Astrocyte (in vitro differentiated cells and primary cell): ENCODE measurements around the gene CORO6. TPM values are rescaled to one million over a fixed set of nuclear protein-coding genes. Genes with fewer than 3 reads are reported as not detected.

Experiments used
- DNase-seq: peaks from one replicate; pipeline ENCODE4 v3.0.0-alpha.2; 2010; ENCODE audit warnings: low read depth
- FAIRE-seq: peaks from 2 replicates; lab custom pipeline; 2011; peaks lifted over from hg19 to GRCh38; lab: Jason Lieb, UNC
- H2AFZ ChIP-seq: 2 replicates; pipeline ENCODE4 v1.6.0; 2012; ENCODE audit warnings: low read depth, low read length, inconsistent platforms
- H3K27ac ChIP-seq: 2 replicates; pipeline ENCODE4 v1.5.1; 2011; ENCODE audit warnings: low read depth, low read length, inconsistent platforms
- H3K27me3 ChIP-seq: 2 replicates; pipeline ENCODE4 v1.6.0; 2011; ENCODE audit warnings: low read length, inconsistent platforms; ENCODE audit not compliant: insufficient read depth
- H3K36me3 ChIP-seq: 2 replicates; pipeline ENCODE4 v1.5.1; 2011; ENCODE audit warnings: low read length, inconsistent platforms; ENCODE audit not compliant: insufficient read depth
- H3K4me1 ChIP-seq: 2 replicates; pipeline ENCODE4 v1.5.1; 2011; ENCODE audit warnings: low read length, inconsistent platforms; ENCODE audit not compliant: insufficient read depth
- H3K4me2 ChIP-seq: 2 replicates; pipeline ENCODE4 v1.6.0; 2012; ENCODE audit warnings: low read length, inconsistent platforms
- H3K4me3 ChIP-seq: 2 replicates; pipeline ENCODE4 v1.5.1; 2011; ENCODE audit warnings: low read depth, mild to moderate bottlenecking, low read length, inconsistent platforms; ENCODE audit not compliant: insufficient read depth
- H3K79me2 ChIP-seq: 2 replicates; pipeline ENCODE4 v1.6.0; 2012; ENCODE audit warnings: mild to moderate bottlenecking, low read length, inconsistent platforms; ENCODE audit not compliant: insufficient read depth
- H3K9ac ChIP-seq: 2 replicates; pipeline ENCODE4 v1.6.0; 2012; ENCODE audit warnings: mild to moderate bottlenecking, low read length, inconsistent platforms
- H3K9me3 ChIP-seq: 2 replicates; pipeline ENCODE4 v1.5.1; 2012; ENCODE audit warnings: low read depth, mild to moderate bottlenecking, low read length, inconsistent platforms; ENCODE audit not compliant: insufficient read depth
- H4K20me1 ChIP-seq: 2 replicates; pipeline ENCODE4 v1.6.0; 2012; ENCODE audit warnings: low read length, inconsistent platforms; ENCODE audit not compliant: insufficient read depth
- H3K27ac Mint-ChIP-seq: one replicate; pipeline ENCODE4 v1.8.0; 2021; ENCODE audit warnings: mild to moderate bottlenecking, mixed read lengths; ENCODE audit not compliant: unreplicated experiment
- H3K27me3 Mint-ChIP-seq: one replicate; pipeline ENCODE4 v1.8.0; 2021; ENCODE audit warnings: low read depth, mixed read lengths; ENCODE audit not compliant: unreplicated experiment
- H3K36me3 Mint-ChIP-seq: one replicate; pipeline ENCODE4 v1.8.0; 2021; ENCODE audit warnings: low read depth, mixed read lengths; ENCODE audit not compliant: unreplicated experiment
- H3K4me1 Mint-ChIP-seq: one replicate; pipeline ENCODE4 v1.8.0; 2021; ENCODE audit warnings: low read depth, mixed read lengths; ENCODE audit not compliant: unreplicated experiment
- H3K4me3 Mint-ChIP-seq: one replicate; pipeline ENCODE4 v1.8.0; 2021; ENCODE audit warnings: mild to moderate bottlenecking, moderate library complexity, mixed read lengths; ENCODE audit not compliant: unreplicated experiment
- H3K9me3 Mint-ChIP-seq: one replicate; pipeline ENCODE4 v1.8.0; 2021; ENCODE audit warnings: mild to moderate bottlenecking, mixed read lengths; ENCODE audit not compliant: unreplicated experiment
- EZH2 ChIP-seq: IDR thresholded peaks from 2 replicates; pipeline ENCODE4 v1.6.1; 2012; ENCODE audit warnings: mild to moderate bottlenecking, low read length, inconsistent platforms; ENCODE audit not compliant: insufficient read depth
- total RNA-seq: library from RNA; stranded (reverse); gene quantifications from 2 replicates; pipeline ENCODE4 v1.2.1, GENCODE V29; 2021
- TF ChIP-seq, protein P1 (sequence below): IDR thresholded peaks from 2 replicates; pipeline ENCODE4 v1.5.1; 2011; ENCODE audit warnings: low read depth, mild to moderate bottlenecking, inconsistent platforms, low read length, moderate library complexity; ENCODE audit not compliant: insufficient read depth

CORO6 gene
- total RNA-seq, 1 donor from 2014 or later: 8.9 TPM

- Mint-ChIP-seq H3K27ac (peak within 1 kb of the TSS; percentile 81), H3K4me1 (peaks cover 13% of the 10 kb centered on the region), H3K9me3 (no peaks in the 10 kb centered on the region), H3K27me3 (no peaks in the 10 kb centered on the region), H3K4me3 (peak within 1 kb of the TSS; percentile 93), H3K36me3 (no peaks in the 10 kb centered on the region)
- Histone ChIP-seq H4K20me1 (peaks cover 51% of the 10 kb centered on the region), H3K4me1 (peaks cover 66% of the 10 kb centered on the region), H3K9me3 (no peaks in the 10 kb centered on the region), H3K27ac (peak within 1 kb of the TSS; percentile 60), H3K79me2 (peaks cover 43% of the 10 kb centered on the region), H3K4me2 (peak within 1 kb of the TSS; percentile 91), H2AFZ (peak within 1 kb of the TSS; percentile 84), H3K4me3 (peak within 1 kb of the TSS; percentile 81), H3K9ac (peak within 1 kb of the TSS; percentile 79), H3K27me3 (no peaks in the 10 kb centered on the region), H3K36me3 (no peaks in the 10 kb centered on the region)
- TF ChIP-seq, protein P1, sequence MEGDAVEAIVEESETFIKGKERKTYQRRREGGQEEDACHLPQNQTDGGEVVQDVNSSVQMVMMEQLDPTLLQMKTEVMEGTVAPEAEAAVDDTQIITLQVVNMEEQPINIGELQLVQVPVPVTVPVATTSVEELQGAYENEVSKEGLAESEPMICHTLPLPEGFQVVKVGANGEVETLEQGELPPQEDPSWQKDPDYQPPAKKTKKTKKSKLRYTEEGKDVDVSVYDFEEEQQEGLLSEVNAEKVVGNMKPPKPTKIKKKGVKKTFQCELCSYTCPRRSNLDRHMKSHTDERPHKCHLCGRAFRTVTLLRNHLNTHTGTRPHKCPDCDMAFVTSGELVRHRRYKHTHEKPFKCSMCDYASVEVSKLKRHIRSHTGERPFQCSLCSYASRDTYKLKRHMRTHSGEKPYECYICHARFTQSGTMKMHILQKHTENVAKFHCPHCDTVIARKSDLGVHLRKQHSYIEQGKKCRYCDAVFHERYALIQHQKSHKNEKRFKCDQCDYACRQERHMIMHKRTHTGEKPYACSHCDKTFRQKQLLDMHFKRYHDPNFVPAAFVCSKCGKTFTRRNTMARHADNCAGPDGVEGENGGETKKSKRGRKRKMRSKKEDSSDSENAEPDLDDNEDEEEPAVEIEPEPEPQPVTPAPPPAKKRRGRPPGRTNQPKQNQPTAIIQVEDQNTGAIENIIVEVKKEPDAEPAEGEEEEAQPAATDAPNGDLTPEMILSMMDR: no peak
- no peak for TF ChIP-seq EZH2
- DNase-seq (peak; percentile 57), FAIRE-seq (no peak)
These were observed 32.9 kb downstream of the CORO6 start, which contains the start of gene GIT1 for GRCh38 chr17:29589524-29590410. TSS of gene GIT1 (minus strand) at chr17:29589648. CDS start at chr17:29589378, 270 bp downstream.

DNA sequence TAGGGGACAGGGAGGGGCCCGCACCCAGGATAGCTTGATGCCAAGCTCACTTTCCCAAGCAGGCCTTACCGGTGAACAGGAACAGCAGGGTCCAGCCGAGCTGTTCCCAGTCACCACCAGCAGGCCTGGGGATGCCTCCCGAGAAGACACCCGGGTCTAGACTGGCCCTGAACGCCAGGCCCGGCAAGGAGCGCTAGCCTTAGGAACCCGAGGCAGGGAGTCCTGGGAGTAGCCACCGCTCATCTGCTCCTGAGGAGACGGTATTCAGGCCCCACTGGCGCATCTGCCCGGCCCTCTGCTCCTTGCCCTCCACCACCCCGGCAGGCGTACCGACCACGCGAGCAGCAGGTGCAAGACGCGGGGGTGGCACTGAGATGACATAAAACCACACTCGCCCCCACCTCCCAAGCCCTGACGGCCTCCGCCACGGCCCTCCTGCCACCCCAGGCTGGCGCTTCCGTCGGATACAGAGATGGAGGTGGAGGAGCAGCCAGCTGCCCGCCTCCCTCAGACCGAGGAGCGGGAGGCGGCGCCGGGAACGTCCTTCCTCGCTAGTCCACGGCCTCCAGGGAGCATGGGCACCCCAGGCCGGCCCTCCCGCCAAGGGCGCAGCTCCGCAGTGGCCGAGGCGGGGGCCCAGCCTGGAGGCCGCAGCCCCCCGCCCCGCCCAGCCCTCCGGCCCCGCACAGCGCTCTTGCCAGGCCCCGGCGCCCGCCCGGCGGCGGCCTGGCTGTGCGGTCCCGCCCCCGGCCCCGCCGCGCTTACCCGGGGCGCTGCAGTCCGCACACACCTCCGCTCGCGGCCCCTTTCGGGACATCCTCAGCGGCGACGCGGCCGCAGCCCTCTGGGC is 33.9 kb downstream of the CORO6 start:
- Mint-ChIP-seq H3K4me1 (peaks cover 21% of the 10 kb centered on the region), H3K4me3 (peak overlapping the region; percentile 93), H3K9me3 (no peaks in the 10 kb centered on the region), H3K36me3 (no peaks in the 10 kb centered on the region), H3K27me3 (no peaks in the 10 kb centered on the region), H3K27ac (no peak overlapping the region)
- H3K9me3 ChIP-seq: no peaks in the 10 kb centered on the region
- H3K9ac ChIP-seq: peak overlapping the region; percentile 79
- no peak for TF ChIP-seq EZH2
- TF ChIP-seq, protein P1: no peak
- peaks cover 52% of the 10 kb centered on the region for H3K79me2 ChIP-seq
- H3K27me3 ChIP-seq: no peaks in the 10 kb centered on the region
- peak overlapping the region; percentile 25 for H3K27ac ChIP-seq
- FAIRE-seq (no peak), DNase-seq (peak; percentile 11)
- H3K36me3 ChIP-seq: no peaks in the 10 kb centered on the region
- H3K4me1 ChIP-seq: peaks cover 72% of the 10 kb centered on the region
- peak overlapping the region; percentile 67 for H2AFZ ChIP-seq
- peak overlapping the region; percentile 81 for H3K4me3 ChIP-seq
- H4K20me1 ChIP-seq: peaks cover 51% of the 10 kb centered on the region
- peak overlapping the region; percentile 88 for H3K4me2 ChIP-seq
